GM19240 (cell line): ENCODE data around the gene USP33.
"Not testable (repeated sequence)": the region's sequence is repeated elsewhere in the genome, so short reads cannot be mapped to it uniquely, and the experiment has no call there.

Experiments
- DNase-seq: peaks from one replicate; pipeline ENCODE4 v3.0.0; 2011; ENCODE audit warnings: low spot score; ENCODE audit not compliant: insufficient read length

The USP33 gene

GRCh38 chr1:77759071-77760028 is at the start of gene USP33:
USP33 (minus strand) TSS chr1:77759852; CDS start chr1:77741697, 18,155 bp downstream.
- peak; percentile 44 for DNase-seq

GRCh38 chr1:77803371-77803770 is 43.7 kb upstream of the USP33 start:
- no peak for DNase-seq

GRCh38 chr1:77802026-77802425 is 42.4 kb upstream of the USP33 start:
- no peak for DNase-seq

GRCh38 chr1:77797991-77798390 is 38.3 kb upstream of the USP33 start:
- DNase-seq: no peak

- DNase-seq: no peak
Measured at GRCh38 chr1:77796695-77797405, 37.2 kb upstream of the USP33 start.

GRCh38 chr1:77794550-77794949 is 34.9 kb upstream of the USP33 start:
- no peak for DNase-seq

GRCh38 chr1:77786093-77786741 is 26.6 kb upstream of the USP33 start:
- DNase-seq: not testable (repeated sequence)

GRCh38 chr1:77783141-77783540 is 23.5 kb upstream of the USP33 start:
- DNase-seq: no peak

GRCh38 chr1:77781683-77782082 is 22.0 kb upstream of the USP33 start:
- DNase-seq: no peak

- peak; percentile 55 for DNase-seq
Measured at GRCh38 chr1:77779529-77780281, 20.1 kb upstream of the USP33 start, which contains the start of gene MIGA1. MIGA1 (plus strand) TSS chr1:77779649; CDS start chr1:77783253, 3,604 bp downstream.

GRCh38 chr1:77776007-77776700 is 16.5 kb upstream of the USP33 start:
- DNase-seq: no peak

- no peak for DNase-seq
Measured at GRCh38 chr1:77768006-77768405, 8.4 kb upstream of the USP33 start.

GRCh38 chr1:77762072-77762476 is 2.4 kb upstream of the USP33 start:
- DNase-seq: no peak

- no peak for DNase-seq
Measured at GRCh38 chr1:77757603-77758002, 2.0 kb downstream of the USP33 start.

GRCh38 chr1:77757066-77757584 is 2.5 kb downstream of the USP33 start:
- no peak for DNase-seq

- DNase-seq: no peak
Measured at GRCh38 chr1:77756052-77756754, 3.4 kb downstream of the USP33 start.

- not testable (repeated sequence) for DNase-seq
Measured at GRCh38 chr1:77749489-77749888, 10.2 kb downstream of the USP33 start.

GRCh38 chr1:77744576-77744975 is 15.1 kb downstream of the USP33 start:
- no peak for DNase-seq

GRCh38 chr1:77742011-77742555 is 17.6 kb downstream of the USP33 start:
- no peak for DNase-seq
